ENCODE results near the gene ZDBF2.
"Not testable (repeated sequence)": the region's sequence is repeated elsewhere in the genome, so short reads cannot be mapped to it uniquely, and the experiment has no call there.

- not testable (repeated sequence) for TF ChIP-seq CTCF, POLR2A (IDR thresholded peaks at IDR 0.05)
These were observed 86.4 kb downstream of the ZDBF2 start for GRCh38 chr2:206360840-206361239.

Measured in suprapubic skin (tissue), 3 donors.